Muscle layer of duodenum (tissue), 2 donors: Measurements from ENCODE around the gene VAV3.

Experiments used
- H3K27ac ChIP-seq: one replicate; pipeline ENCODE4 v1.7.0; 2013; ENCODE audit warnings: mild to moderate bottlenecking, low read length
- H3K27me3 ChIP-seq: one replicate; pipeline ENCODE4 v1.7.0; 2013; ENCODE audit warnings: low read depth, mild to moderate bottlenecking, control low read depth, low read length
- H3K36me3 ChIP-seq, 2 donors: one replicate each; pipeline ENCODE4 v1.7.0; 2013; ENCODE audit warnings: low read length in 2 of 2, control low read depth in 1 of 2, mild to moderate bottlenecking in 1 of 2; ENCODE audit not compliant: insufficient read depth in 2 of 2, control insufficient read depth in 1 of 2
- H3K4me1 ChIP-seq, 2 donors: one replicate each; pipeline ENCODE4 v1.7.0; 2013; ENCODE audit warnings: low read length in 2 of 2, mild to moderate bottlenecking in 2 of 2, control low read depth in 1 of 2, moderate library complexity in 1 of 2; ENCODE audit not compliant: insufficient read depth in 2 of 2, control insufficient read depth in 1 of 2
- H3K4me3 ChIP-seq, 2 donors: one replicate each; pipeline ENCODE4 v1.7.0; 2013; ENCODE audit warnings: low read length in 2 of 2, low read depth in 1 of 2, mild to moderate bottlenecking in 1 of 2
- H3K9me3 ChIP-seq, 2 donors: one replicate each; pipeline ENCODE4 v1.7.0; 2013; ENCODE audit warnings: low read length in 2 of 2, control low read depth in 1 of 2, mild to moderate bottlenecking in 1 of 2; ENCODE audit not compliant: control insufficient read depth in 1 of 2
- donor health status: healthy.

Gene VAV3

DNA sequence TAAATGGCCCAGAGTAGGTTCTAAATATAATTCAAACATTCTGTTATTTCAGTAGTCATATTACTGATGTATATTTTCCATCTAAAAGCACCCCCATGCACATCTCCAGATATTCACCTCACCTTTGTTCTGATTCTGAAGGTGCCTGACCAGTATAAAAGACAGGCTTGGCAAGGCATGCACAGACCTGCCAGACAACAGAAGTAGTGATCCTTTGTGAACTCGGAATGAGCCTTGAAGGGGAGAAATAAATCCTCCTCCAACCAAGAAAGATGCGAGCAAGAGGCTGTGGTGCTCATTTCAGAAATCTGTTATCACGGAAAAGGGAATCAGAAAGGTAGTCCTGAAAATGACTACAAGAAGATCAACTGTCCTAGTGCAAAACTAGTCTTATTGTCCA is 287.3 kb downstream of the VAV3 start:
- H3K9me3 ChIP-seq, result peaks cover 0 to 3% of the 10 kb centered on the region in 2 donors
- no peak overlapping the region for H3K4me3 ChIP-seq
- H3K27me3 ChIP-seq, result no peaks in the 10 kb centered on the region
- no peaks in the 10 kb centered on the region for H3K4me1 ChIP-seq
- no peak overlapping the region for H3K27ac ChIP-seq
- no peaks in the 10 kb centered on the region for H3K36me3 ChIP-seq

DNA sequence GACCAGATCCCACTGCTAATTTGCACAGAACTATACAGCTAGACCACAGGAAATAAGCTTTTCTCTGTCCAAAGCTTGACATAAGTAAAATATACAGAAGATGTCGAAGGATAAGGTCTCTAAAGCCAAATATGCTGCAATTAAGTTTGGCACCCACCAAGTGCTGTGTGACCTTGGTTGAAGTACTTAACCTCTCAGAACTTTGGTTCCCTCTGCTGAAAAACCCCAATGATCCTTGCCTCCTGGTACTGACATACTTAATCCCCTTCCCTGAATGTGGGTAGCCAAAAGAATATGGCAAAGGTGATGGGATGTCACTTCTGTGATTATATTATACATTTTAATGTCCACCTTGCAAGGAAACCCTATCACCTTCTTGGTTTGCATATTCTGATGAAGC is 290.5 kb downstream of the VAV3 start:
- no peak overlapping the region for H3K4me3 ChIP-seq
- peaks cover 0 to 3% of the 10 kb centered on the region in 2 donors for H3K9me3 ChIP-seq
- no peaks in the 10 kb centered on the region for H3K36me3 ChIP-seq
- no peak overlapping the region for H3K27ac ChIP-seq
- H3K27me3 ChIP-seq, result no peaks in the 10 kb centered on the region
- peaks cover 6 to 9% of the 10 kb centered on the region in 2 donors for H3K4me1 ChIP-seq

- H3K27ac ChIP-seq, result no peak overlapping the region
- no peak overlapping the region for H3K4me3 ChIP-seq
- H3K27me3 ChIP-seq, result no peaks in the 10 kb centered on the region
- H3K9me3 ChIP-seq, result peaks cover 0 to 3% of the 10 kb centered on the region in 2 donors
- no peaks in the 10 kb centered on the region for H3K36me3 ChIP-seq
- peaks cover 9 to 11% of the 10 kb centered on the region in 2 donors for H3K4me1 ChIP-seq
Measured at GRCh38 chr1:107673006-107673405, 292.0 kb downstream of the VAV3 start.

- Histone ChIP-seq H3K4me3 (no peak overlapping the region), H3K4me1 (peaks cover 9 to 11% of the 10 kb centered on the region in 2 donors), H3K27me3 (no peaks in the 10 kb centered on the region), H3K36me3 (no peaks in the 10 kb centered on the region), H3K27ac (no peak overlapping the region), H3K9me3 (peaks cover 0 to 3% of the 10 kb centered on the region in 2 donors)
Measured at GRCh38 chr1:107670397-107671040, 294.5 kb downstream of the VAV3 start.

- Histone ChIP-seq H3K36me3 (no peaks in the 10 kb centered on the region), H3K9me3 (peaks cover 0 to 3% of the 10 kb centered on the region in 2 donors), H3K27me3 (no peaks in the 10 kb centered on the region), H3K4me3 (no peak overlapping the region), H3K4me1 (peaks cover 9 to 11% of the 10 kb centered on the region in 2 donors), H3K27ac (no peak overlapping the region)
Measured at GRCh38 chr1:107669996-107670395, 295.0 kb downstream of the VAV3 start.

DNA sequence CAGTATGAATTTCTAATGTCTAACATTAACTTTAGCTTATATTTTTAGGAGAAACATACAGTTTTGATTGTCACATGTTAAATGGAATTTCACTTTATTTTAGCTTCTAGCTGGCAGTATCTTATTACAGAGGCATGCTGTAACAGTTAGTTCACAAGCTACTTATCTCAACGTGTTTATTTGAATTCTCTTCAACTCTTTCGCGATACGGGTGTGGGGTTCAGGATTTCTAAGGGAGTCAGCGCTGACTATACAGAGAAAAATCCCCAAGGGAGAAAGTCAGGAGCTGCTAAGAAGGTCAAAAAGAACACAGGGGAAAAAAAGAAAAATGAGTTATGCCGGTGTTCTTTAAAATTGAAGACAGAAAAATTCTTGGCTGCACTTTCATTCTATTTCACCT is 296.2 kb downstream of the VAV3 start:
- Histone ChIP-seq H3K27ac (no peak overlapping the region), H3K4me1 (peaks cover 9 to 11% of the 10 kb centered on the region in 2 donors), H3K27me3 (no peaks in the 10 kb centered on the region), H3K4me3 (no peak overlapping the region), H3K9me3 (no peaks in the 10 kb centered on the region), H3K36me3 (no peaks in the 10 kb centered on the region)

GRCh38 chr1:107666493-107666892 is 298.5 kb downstream of the VAV3 start:
- H3K36me3 ChIP-seq, result no peaks in the 10 kb centered on the region
- no peaks in the 10 kb centered on the region for H3K9me3 ChIP-seq
- H3K4me3 ChIP-seq, result no peak overlapping the region
- H3K27me3 ChIP-seq, result no peaks in the 10 kb centered on the region
- no peak overlapping the region for H3K27ac ChIP-seq
- peaks cover 9 to 11% of the 10 kb centered on the region in 2 donors for H3K4me1 ChIP-seq

DNA sequence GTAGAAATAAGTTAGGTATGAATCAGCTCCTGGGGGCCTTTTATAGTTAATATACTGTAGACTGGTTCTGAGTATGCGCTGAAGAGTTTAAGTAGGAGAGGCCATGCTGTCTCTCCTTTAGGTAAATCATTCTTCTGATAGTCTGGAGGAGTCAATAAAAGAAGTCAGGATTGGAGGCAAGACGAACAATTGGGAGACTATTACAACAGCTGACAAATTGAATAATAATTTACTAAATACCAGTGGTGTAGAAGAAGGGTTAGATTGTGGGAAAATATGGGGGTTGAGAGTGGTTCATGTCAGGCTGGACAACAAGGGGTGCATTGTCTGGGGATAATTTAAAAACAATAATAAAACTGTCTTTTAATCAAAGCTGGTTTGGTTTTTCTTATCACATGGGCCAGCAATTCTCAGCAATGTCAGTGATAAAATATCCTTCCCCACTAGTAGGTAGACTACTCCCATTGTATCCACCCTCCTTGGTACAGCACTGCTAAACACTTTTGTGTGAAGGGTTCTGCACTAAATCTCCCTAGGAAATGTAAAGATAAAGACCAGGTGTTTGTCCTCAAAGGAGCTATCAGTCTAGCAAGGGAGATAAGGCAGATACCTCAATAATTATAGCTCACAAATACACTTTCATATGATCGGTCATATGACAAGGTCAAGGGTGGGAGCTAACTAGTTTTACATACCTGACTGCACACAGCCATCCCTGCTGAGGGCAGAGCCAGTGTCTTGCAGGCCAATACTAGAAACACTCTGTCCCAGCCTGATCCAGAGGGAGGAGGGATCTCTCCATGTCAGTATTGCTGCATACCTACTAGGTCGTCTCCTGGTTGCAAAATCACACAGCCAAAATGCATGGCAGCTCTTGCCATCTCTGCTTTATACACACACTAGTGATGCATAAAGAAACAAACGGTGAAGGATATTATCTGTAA is 299.7 kb downstream of the VAV3 start:
- Histone ChIP-seq H3K9me3 (no peaks in the 10 kb centered on the region), H3K4me3 (no peak overlapping the region), H3K4me1 (peaks cover 3 to 10% of the 10 kb centered on the region in 2 donors), H3K36me3 (no peaks in the 10 kb centered on the region), H3K27ac (no peak overlapping the region), H3K27me3 (no peaks in the 10 kb centered on the region)

GRCh38 chr1:107662971-107663370 is 302.0 kb downstream of the VAV3 start:
- no peak overlapping the region for H3K27ac ChIP-seq
- no peak overlapping the region for H3K4me3 ChIP-seq

GRCh38 chr1:107661158-107661557 is 303.8 kb downstream of the VAV3 start:
- no peaks in the 10 kb centered on the region for H3K9me3 ChIP-seq
- no peak overlapping the region for H3K4me3 ChIP-seq
- H3K4me1 ChIP-seq, result no peaks in the 10 kb centered on the region
- H3K36me3 ChIP-seq, result no peaks in the 10 kb centered on the region
- H3K27ac ChIP-seq, result no peak overlapping the region
- H3K27me3 ChIP-seq, result no peaks in the 10 kb centered on the region

More at GRCh38 chr1:107662971-107663370, 302.0 kb downstream of the VAV3 start:
- Histone ChIP-seq H3K27me3 (no peaks in the 10 kb centered on the region), H3K4me1 (no peaks in the 10 kb centered on the region), H3K36me3 (no peaks in the 10 kb centered on the region), H3K9me3 (no peaks in the 10 kb centered on the region)

GRCh38 chr1:107659961-107660360 is 305.0 kb downstream of the VAV3 start:
- Histone ChIP-seq H3K9me3 (no peaks in the 10 kb centered on the region), H3K36me3 (no peaks in the 10 kb centered on the region), H3K4me1 (no peaks in the 10 kb centered on the region), H3K4me3 (no peak overlapping the region), H3K27ac (no peak overlapping the region), H3K27me3 (no peaks in the 10 kb centered on the region)
